ENCODE results near the gene DCAF8L2. TPM values are rescaled to one million over a fixed set of nuclear protein-coding genes. Genes with fewer than 3 reads are reported as not detected.

DCAF8L2 gene
- total RNA-seq, 1 donor from 2014 or later, result not detected

GRCh38 chrX:27599928-27600327 lies 9.8 kb downstream of the DCAF8L2 start:
- Mint-ChIP-seq H3K4me1 (peaks cover 11% of the 10 kb centered on the region), H3K27ac (ENCODE audit: unreplicated experiment) (no peak overlapping the region), H3K36me3 (ENCODE audit: low read depth) (no peaks in the 10 kb centered on the region), H3K9me3 (no peaks in the 10 kb centered on the region), H3K4me3 (no peak overlapping the region), H3K27me3 (ENCODE audit: low read depth) (no peaks in the 10 kb centered on the region)
- DNase-seq (ENCODE audit: low read depth, low spot score), result no peak
- no peak for TF ChIP-seq CTCF (conservative IDR thresholded peaks at IDR 0.05)

GRCh38 chrX:27600686-27601085 lies 10.5 kb downstream of the DCAF8L2 start:
- Mint-ChIP-seq H3K27ac (ENCODE audit: unreplicated experiment) (no peak overlapping the region), H3K9me3 (no peaks in the 10 kb centered on the region), H3K4me3 (no peak overlapping the region), H3K4me1 (peaks cover 11% of the 10 kb centered on the region), H3K36me3 (ENCODE audit: low read depth) (no peaks in the 10 kb centered on the region), H3K27me3 (ENCODE audit: low read depth) (no peaks in the 10 kb centered on the region)
- DNase-seq (ENCODE audit: low read depth, low spot score), result no peak
- TF ChIP-seq CTCF (conservative IDR thresholded peaks at IDR 0.05), result no peak

GRCh38 chrX:27608671-27609070 lies 18.5 kb downstream of the DCAF8L2 start:
- no peak for DNase-seq (ENCODE audit: low read depth, low spot score)
- H3K4me1 Mint-ChIP-seq, result no peaks in the 10 kb centered on the region
- no peaks in the 10 kb centered on the region for H3K27me3 Mint-ChIP-seq (ENCODE audit: low read depth)
- no peak for TF ChIP-seq CTCF (conservative IDR thresholded peaks at IDR 0.05)
- H3K36me3 Mint-ChIP-seq (ENCODE audit: low read depth), result no peaks in the 10 kb centered on the region
- H3K27ac Mint-ChIP-seq (ENCODE audit: unreplicated experiment), result no peak overlapping the region
- H3K4me3 Mint-ChIP-seq, result no peak overlapping the region
- peaks cover 7% of the 10 kb centered on the region for H3K9me3 Mint-ChIP-seq

- no peaks in the 10 kb centered on the region for H3K4me1 Mint-ChIP-seq
- H3K36me3 Mint-ChIP-seq (ENCODE audit: low read depth), result no peaks in the 10 kb centered on the region
- H3K9me3 Mint-ChIP-seq, result no peaks in the 10 kb centered on the region
- TF ChIP-seq CTCF (conservative IDR thresholded peaks at IDR 0.05), result no peak
- no peak overlapping the region for H3K4me3 Mint-ChIP-seq
- DNase-seq (ENCODE audit: low read depth, low spot score), result no peak
- H3K27me3 Mint-ChIP-seq (ENCODE audit: low read depth), result no peaks in the 10 kb centered on the region
- H3K27ac Mint-ChIP-seq (ENCODE audit: unreplicated experiment), result no peak overlapping the region
Measured at GRCh38 chrX:27619459-27619858, 29.3 kb downstream of the DCAF8L2 start.

GRCh38 chrX:27619975-27620374 lies 29.8 kb downstream of the DCAF8L2 start:
- no peak for DNase-seq (ENCODE audit: low read depth, low spot score)
- H3K4me3 Mint-ChIP-seq, result no peak overlapping the region
- H3K27me3 Mint-ChIP-seq (ENCODE audit: low read depth), result no peaks in the 10 kb centered on the region
- no peaks in the 10 kb centered on the region for H3K9me3 Mint-ChIP-seq
- no peaks in the 10 kb centered on the region for H3K4me1 Mint-ChIP-seq
- H3K27ac Mint-ChIP-seq (ENCODE audit: unreplicated experiment), result no peak overlapping the region
- no peaks in the 10 kb centered on the region for H3K36me3 Mint-ChIP-seq (ENCODE audit: low read depth)
- TF ChIP-seq CTCF (conservative IDR thresholded peaks at IDR 0.05), result peak; percentile 63

- DNase-seq (ENCODE audit: low read depth, low spot score), result no peak
- no peak overlapping the region for H3K4me3 Mint-ChIP-seq
- H3K27ac Mint-ChIP-seq (ENCODE audit: unreplicated experiment), result no peak overlapping the region
- H3K27me3 Mint-ChIP-seq (ENCODE audit: low read depth), result no peaks in the 10 kb centered on the region
- H3K9me3 Mint-ChIP-seq, result peaks cover 3% of the 10 kb centered on the region
- no peaks in the 10 kb centered on the region for H3K4me1 Mint-ChIP-seq
- H3K36me3 Mint-ChIP-seq (ENCODE audit: low read depth), result no peaks in the 10 kb centered on the region
- TF ChIP-seq CTCF (conservative IDR thresholded peaks at IDR 0.05), result no peak
Measured at GRCh38 chrX:27622883-27623282, 32.7 kb downstream of the DCAF8L2 start.
